HG02852 (cell line): Measurements from ENCODE around the gene EMID1.

Experiments
- ATAC-seq: cut with Tn5 transposase; IDR thresholded peaks from one replicate; pipeline ENCODE4 v1.9.1; 2021; ENCODE audit warnings: mild to moderate bottlenecking, moderate library complexity; ENCODE audit not compliant: unreplicated experiment

The EMID1 gene

DNA sequence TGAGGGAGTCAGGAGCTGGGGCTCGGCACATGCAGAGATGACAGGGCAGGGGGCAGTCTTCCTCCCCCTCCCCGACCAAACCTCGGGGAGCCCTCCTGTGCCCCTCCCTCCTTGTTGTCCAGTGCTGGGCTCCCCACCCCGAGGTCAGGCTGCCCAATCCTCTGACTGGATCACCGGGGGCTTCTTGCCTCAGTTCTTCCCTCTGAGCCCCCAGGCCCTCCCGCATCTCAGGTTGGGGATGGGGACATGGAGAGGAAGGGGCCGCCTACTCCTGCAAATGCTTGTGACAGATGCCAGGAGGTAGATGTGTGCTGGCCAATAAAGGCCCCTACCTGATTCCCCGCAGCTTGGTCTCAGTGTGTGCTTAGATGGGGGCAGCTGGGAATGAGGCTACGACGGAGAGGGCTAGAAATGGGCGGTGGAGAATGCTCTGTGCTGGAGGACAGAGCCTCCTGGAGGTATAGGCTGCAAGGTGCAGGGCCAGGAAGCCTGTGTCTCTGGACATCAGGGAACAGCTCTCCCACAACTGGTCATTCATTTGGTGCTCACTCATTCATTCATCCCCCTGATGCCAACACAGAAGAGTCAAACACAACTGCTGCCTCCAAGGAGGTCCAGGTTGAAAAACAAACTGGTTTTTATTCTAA is 53.7 kb downstream of the EMID1 start:
- ATAC-seq: no peak

DNA sequence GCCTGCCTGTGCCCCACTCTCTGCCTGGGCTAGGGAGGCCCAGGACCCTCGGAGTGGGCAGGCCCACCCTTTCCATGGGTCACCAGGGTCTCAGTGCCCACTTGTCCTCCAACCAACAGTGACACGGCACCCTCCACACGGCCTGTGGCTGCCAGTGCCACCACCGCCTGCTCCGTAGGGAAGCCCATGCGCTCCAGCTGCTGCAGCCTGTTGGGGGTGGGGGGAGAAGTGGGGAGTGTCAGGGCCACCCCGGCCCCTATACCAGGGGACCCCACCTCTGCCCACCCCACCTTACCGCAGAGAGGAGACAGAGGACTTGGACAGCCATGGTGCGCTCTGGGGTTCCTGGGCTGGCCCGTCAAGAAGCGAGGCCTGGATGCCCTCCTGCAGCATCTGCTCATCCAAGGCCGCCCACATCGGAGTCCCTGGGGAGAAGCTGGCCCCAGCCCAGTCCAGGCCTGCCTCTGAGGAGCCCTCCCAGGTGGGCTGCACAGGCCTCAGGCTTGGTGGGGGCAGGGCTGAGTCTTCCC is 54.4 kb downstream of the EMID1 start:
- no peak for ATAC-seq

DNA sequence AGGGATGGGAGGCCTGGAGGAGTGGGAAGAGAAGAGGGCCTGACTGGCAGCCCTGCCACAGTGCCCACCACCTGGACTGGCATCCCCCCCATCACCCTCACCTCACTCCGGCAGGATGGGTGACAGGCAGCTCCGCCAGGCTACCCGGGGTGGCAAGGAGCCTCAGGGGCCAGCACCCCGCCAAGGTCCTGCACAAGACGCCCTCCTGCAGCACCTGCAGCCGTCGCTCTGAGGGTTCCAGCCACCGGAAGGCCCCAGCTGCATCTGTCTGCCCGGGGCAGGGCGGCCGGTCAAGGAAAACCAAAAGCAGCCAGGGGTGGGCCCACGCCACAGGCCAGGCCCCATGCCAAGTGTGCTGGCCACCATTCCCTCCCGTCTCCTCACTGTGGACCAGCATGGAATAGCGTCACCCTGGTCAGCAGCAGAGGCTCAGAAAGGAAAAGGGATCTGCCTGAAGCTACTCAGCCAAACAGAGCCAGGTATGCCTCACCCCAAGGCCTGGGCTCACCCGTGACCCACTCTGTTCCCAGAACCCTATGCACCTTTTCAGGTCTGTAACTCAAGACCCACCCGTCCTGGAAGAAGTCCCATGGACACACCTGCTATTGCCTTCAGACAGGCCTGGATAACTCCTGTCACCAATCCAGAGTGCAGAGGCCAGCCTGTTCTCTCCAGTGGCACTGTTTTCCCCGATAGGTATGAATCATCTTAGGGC is 55.1 kb downstream of the EMID1 start:
- ATAC-seq: no peak

DNA sequence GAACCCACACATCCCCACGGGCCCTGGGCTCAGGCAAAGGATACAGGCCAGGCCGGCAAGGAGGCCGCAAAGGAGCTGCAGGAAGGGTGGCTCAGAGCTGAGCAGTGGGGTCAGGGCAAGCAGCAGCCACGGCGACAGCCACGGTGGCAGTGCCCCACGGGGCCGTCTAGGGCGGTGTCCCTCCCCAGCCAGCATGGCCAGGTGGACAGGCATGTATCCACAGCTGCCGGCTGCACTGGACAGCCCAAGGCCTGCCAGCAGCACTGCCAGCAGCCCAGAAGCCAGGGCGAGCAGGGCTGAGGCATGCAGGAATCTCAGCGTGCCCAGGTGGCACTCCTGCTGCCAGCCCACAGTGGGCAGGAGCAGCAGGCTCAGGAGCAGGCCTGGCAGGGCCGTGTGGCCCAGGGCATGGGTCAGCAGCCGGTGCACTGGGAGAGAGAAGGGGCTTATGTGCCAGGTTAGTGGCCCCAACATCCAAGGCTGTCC is 58.1 kb downstream of the EMID1 start:
- no peak for ATAC-seq

DNA sequence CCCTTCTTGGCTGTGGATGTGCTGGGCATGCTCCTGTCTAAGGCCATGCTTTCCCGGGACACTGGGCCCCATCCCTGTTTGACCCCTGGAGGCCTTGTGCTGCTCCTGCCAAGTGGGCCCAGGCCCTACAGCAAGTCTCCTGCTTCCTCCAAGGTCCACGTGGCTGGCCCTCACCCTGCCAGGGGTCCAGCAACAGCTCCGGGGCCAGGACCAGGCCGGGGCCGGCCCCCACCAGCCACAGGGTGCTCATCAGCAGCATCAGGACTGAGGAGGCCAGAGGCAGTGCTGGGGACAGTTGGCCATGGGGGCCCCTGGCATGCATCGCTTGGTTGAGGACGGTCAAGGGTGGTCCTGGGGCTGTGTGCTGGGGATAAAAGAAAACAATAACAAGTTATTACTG is 59.6 kb downstream of the EMID1 start:
- ATAC-seq: no peak

DNA sequence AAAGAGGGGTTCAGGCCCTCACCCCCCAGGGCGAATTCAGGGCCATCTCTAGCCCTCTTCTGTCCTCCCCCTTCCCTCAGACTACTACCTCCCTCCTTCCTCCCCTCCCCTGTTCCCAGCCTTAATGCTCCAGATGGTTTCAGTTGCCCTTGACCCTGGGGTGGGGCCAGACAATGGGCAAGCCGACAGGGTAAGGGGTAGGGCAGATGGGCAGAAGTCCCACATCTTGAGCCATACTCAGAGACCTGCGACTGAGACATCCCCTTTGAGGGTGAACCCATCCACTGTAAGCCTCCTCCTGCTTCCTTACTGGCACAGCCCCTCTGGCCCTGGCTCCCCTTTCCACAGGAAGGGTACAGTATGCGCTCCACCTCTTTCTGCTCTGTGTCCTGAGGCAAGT is 60.2 kb downstream of the EMID1 start:
- no peak for ATAC-seq

DNA sequence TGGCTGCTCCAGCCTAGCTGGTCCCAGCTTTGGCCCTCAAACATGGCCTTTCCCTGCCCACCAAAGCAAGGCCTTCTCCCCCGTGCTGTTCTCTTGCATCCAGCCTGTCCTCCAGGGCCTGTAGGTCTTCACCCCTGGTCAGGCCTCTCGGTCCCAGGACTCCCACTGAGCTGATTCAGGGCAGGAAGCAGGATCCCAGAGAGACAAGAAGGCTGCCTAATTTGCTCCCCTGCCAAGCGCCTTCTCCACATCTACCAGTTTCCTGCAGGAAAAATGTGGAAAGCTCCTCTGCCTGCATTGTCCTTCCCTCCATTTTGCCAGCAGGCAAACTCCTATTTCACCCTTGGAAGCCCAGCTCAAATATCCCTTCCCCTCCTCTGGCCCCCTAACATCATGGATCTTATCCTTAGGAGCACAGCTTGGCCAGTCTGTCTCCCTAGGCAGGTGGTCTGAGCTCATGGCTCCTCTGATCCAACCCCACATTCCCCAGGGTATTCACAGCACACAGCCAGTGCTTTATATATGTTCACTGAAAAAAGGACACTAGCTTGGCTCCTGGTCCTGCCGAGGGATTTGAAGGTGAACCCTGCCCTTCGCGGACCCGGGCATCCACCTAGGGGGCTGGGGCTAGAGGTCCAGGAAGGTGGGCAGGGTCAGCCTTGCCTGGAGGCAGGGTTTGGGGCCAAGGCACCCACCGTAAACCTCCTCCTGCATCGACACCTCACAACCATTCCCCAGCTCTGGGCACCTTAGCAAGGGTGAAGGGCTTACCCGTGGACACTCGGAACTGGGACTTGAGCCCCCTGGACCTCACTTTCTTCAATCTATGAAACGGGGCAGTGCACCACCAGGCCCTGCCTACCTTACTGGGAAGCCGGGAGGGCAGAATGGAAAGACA is 61.1 kb downstream of the EMID1 start:
- ATAC-seq: no peak

DNA sequence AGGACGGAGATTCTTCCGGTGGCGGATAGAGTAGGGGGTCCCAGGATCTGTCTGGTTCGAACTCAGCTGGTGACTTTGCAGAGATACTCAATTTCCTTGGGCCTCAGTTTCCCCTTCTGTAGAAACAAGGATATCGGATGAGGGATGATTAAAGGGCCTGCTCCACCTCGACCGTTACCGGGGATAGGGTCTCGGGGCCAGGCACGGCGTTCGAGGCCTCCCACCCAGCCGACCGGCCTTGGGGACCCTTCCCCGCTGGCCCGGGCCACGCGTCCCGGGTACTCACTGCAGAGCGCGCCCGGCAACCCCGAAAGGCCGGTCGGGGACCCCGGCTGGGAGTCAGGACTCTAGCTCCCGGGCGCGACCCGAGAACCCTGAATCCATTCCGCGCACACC is 61.8 kb downstream of the EMID1 start:
- no peak for ATAC-seq

DNA sequence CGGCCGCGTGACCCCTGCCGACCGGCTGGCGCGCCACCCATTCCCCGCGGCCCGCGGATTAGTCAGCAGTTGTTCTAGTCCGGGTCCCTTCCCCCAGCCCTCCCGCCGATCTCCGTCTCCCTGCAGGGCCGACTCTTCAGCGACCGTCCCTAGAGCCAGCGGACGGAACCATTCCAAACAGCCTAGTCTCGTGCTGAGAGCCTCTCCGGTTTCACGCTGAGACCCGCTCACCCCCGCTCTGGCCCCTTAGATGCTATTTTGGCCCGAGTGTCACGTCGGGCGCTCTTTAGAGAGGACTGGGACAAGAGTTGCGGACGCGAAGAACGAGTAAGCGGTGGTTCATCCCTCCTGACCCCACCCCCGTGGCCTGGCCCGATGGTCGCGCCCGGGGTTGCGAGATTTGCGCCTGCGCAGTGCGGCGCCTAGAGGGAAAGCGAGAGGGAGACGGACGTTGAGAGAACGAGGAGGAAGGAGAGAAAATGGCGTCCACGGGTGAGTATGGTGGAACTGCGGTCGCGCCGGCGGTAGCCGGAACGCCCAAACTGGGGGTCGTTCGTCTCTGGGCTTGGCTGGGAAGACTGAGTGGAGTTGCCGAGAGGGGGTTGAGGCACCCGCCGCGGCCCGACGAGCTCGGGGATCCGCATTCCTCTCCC is 62.3 kb downstream of the EMID1 start, which contains the start of the genes EWSR1 and RHBDD3:
Gene EWSR1 (plus strand): TSS at position 411 of the 653 bp plus-strand sequence. CDS start 69 bp downstream, at position 480.
Gene RHBDD3 (minus strand): TSS at position 124 of the 653 bp plus-strand sequence. CDS start 2,355 bp downstream, outside the sequence.
- peak; percentile 76 for ATAC-seq

DNA sequence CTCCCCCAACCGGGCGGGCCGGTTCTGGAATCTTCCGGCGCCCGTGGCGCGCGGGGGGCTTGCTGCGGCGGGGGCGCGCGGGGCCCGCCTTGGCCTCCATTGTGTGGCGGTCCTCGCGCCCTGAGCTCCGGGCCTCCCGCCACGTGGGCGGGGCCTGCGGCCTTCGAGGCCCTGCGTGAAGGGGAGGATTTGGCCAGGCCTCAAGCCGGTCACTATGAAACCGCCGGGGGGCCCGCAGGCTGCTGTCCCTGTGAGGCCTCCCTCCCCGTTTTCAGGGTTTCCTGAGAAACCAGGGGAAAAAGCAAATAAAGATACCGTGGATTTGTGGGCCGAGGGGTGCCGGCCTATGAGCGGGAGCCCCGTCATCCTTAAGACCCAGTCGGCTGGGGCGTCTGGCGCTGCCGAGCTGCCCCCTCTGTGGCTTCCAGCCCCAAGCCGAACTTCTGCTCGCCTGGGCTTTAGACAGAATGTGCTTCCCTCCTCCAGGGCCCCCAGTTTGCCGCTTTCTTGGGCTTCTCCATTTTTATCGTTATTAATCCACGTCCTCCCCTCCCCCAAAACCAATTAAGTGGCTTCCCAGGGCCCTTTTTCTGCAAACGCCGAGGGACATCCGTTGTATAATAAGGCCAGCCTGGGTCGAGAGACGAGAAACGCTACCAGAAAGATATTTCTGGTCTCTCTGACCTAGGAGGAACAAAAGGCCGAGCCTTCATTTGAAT is 63.0 kb downstream of the EMID1 start:
- peak; percentile 19 for ATAC-seq

DNA sequence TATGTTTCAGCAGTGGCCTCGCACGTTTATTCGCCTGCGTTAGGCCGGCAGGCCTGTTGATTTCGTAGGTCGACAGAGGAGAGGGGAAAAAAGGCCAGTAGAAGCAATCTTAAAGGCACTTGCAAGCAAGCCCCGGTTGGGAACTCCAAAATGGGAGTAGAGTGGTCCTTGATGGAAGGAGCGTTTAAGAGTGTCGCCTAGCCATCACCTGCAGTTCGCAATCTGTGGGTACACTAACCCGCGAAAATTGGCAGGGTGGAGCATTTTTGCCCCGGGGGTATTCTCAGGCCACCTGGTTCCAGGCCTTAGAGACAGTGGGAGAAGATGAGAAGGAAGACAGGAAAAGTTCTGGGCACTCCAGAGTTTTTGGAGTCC is 63.5 kb downstream of the EMID1 start:
- no peak for ATAC-seq

DNA sequence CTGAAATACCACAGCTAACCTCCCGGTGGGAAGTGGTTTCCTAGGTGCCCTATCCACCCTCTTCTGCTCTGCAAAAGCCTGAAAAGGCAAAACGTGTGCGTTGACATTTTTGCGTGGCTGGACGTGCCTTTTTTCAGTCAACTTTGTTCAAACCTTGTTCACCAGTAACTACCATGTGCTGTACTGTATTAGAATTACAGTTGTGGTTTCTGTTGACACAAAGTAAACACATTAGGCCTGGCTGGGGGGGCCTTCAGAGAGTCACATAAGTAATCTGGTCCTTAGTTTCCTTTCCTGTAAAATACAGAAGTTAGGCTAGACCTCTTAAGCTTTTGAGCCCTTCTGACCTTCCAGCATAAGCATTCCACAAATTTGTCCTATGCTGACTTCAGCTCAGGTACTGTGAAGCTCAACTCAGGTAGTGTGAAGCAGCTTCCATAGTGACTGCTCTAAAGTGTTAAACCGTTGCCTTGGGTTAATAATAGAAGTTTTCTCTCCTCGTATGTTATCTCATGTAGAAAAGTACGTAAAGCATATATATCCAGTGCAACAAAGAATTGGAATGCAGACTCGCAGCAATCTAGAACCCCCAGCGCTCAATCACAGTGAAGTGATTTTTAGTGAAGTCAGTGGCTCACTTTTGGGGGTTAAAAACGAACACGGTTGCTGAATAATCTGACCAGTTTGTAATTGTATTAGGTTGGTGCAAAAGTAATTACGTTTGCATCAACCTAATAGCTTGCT is 64.2 kb downstream of the EMID1 start:
- ATAC-seq: no peak

DNA sequence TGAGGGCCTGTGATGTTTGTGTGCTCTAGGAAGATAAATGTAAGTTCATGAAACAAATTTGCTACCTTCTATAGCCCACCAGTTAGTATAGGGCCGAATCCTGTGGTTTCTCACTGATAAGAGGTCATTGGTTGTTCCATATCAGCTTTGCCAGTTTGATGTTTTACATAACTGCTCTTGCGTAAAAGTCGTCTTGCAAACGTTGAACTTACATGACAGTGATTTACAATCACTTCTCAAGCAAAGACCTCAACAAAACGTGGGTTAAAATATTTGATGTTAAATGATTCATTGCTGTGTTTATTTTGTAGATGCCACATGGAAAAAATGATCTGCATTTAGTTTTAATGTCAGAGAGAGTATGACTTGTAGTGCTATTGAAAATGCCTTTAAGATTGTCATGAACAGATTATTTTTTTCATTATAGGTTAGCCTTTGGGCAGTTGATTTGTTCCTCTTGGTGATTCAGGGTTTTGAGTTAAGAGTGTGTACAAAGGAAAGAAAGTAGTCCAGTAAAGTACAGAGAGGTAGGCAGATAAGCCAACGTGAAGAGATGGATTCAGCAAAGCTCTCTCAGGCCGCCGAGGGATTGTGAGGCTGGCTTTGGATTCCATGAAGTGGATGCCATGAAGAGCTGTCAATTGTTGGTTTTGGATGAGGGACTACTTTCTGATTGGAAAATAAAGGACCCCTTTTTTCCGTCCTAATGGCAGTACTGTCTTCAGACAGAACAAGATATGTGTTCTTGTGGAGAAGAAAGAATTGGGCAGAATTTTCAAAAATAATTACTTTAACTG is 65.0 kb downstream of the EMID1 start:
- no peak for ATAC-seq

DNA sequence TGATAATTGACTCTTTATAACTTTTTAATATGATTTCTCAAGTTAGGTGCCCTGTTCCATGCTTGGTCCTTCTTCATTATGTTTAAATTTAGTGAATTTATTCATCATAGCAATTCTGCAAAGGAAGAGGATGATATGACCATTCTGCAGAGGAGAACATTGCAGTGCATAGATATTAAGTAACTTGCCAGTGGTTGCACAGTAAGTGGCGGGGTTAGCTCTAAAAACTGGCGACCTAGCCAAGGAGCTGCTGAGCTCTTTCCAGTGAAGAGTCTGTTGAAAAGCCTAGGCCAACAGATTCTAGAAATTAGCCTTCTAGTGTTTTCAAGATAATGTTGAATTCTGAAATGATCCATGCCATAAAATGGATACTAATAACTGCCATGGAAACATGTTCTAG is 66.9 kb downstream of the EMID1 start:
- no peak for ATAC-seq

DNA sequence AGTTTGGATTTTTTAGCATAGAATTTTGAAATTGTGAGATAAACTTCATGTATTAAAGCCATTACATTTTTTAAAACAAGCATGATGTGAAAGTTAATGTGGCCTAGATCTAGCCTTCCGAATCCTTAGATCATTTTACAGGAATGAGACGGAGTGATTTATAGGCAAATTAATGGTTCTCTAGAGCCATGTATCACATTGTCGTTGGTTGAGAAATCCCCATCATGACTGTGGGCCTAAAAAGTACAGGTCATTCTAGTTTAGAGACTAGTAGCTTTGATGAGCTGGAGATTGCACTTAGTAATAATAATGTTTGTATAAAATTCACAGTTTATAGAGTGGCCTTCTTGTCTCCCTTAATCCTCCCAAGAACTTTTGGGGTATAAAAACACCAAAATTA is 69.5 kb downstream of the EMID1 start:
- ATAC-seq: no peak

DNA sequence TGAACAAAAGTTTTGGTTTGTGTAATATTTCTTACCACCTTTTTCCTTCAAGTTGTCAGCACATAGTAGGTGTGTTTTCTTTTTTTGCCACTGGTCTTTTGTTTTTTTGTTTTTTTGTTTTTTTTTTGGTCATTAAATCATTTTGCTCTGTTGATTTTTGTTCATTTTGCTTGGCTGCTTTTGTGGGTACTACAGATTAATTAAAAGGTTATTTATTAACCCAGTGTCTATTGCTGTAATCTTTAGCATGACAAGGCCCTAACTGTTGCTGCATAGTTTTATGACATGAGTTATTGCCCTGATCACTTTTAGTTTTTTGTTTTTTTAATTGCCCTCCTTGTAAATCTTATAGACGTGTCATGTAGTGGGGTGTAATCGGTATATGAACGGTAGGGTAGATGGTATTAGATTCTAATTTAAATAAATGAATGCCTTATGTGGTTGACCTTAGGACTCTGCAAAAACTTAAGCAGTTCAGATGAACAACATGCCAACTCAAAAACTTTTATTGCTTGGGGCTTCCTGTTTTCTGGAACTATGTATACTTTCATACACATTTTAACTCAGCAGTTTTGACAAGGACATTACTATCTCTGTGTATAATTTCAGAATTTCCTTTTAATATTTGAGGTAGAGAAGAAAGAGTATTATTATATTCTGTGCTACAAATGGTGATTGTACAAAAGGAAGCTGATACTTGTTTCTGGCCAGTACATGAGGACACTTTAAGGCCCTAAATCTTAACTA is 70.3 kb downstream of the EMID1 start:
- no peak for ATAC-seq

DNA sequence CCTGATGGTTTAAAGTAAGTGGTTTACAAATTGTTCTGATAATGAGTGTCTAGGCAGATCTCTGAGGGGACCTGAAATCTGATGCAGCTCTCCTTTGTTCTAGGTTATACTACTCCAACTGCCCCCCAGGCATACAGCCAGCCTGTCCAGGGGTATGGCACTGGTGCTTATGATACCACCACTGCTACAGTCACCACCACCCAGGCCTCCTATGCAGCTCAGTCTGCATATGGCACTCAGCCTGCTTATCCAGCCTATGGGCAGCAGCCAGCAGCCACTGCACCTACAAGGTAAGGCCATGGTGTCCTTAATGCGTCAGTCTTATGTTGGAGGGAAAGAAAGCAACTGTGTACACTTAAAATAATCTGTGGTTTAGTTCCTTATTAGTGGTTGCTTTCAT is 72.2 kb downstream of the EMID1 start:
- ATAC-seq: no peak

DNA sequence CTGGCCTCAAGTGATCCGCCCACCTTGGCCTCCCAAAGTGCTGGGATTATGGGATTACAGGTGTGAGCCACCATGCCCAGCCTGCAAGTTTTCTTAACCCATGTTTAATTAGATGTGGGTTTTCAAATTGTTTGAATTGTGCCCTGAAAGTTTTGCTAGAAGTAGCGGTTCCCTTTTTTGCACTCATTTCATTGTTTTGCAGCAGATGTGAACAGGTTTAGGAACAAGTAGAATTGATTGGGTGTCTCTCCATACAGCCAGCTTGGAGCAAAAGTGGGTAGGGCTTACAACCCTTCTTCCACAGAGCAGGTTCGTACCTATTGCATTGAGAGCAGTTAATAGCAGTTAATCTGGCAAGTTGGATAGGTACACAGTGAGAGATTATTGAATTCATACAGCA is 78.5 kb downstream of the EMID1 start:
- no peak for ATAC-seq
